ENCODE data around the gene ZNF503.

The ZNF503 gene

GRCh38 chr10:75439811-75440210 is 38.2 kb upstream of the ZNF503 start:
- H3K4me1 ChIP-seq (ENCODE audit: control insufficient read depth, insufficient read depth, low read length) = no peaks in the 10 kb centered on the region
- no peaks in the 10 kb centered on the region for H3K27me3 ChIP-seq (ENCODE audit: control insufficient read depth, insufficient read depth, low read length)
- H3K4me3 ChIP-seq (ENCODE audit: low read length) = no peak overlapping the region
- no peaks in the 10 kb centered on the region for H3K36me3 ChIP-seq (ENCODE audit: control insufficient read depth, insufficient read depth, low read length)
- no peaks in the 10 kb centered on the region for H3K9me3 ChIP-seq (ENCODE audit: control insufficient read depth, low read length)
- no peak overlapping the region for H3K9ac ChIP-seq (ENCODE audit: low read length)

DNA sequence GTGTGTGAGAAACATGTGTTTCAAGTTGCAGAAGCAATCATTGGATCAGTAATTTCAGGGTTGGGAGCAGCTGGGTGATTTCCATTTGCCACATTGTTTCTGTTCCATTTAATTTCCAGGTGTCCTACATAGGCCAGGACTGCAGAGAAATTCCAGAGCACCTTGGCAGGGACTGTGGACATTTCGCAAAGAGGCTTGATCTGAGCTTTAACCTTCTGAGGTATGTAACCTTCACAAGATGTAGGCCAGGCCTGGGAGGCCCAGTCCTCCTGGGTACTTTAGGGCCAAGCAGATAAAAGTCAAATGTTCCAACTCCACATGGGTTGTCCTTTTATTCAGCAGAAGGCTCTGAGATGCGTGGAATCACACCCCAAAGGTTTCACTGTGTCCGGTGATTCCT is 36.7 kb upstream of the ZNF503 start:
- Histone ChIP-seq H3K4me1 (ENCODE audit: control insufficient read depth, insufficient read depth, low read length) (no peaks in the 10 kb centered on the region), H3K9me3 (ENCODE audit: control insufficient read depth, low read length) (no peaks in the 10 kb centered on the region), H3K36me3 (ENCODE audit: control insufficient read depth, insufficient read depth, low read length) (no peaks in the 10 kb centered on the region), H3K9ac (ENCODE audit: low read length) (no peak overlapping the region), H3K4me3 (ENCODE audit: low read length) (no peak overlapping the region), H3K27me3 (ENCODE audit: control insufficient read depth, insufficient read depth, low read length) (no peaks in the 10 kb centered on the region)

DNA sequence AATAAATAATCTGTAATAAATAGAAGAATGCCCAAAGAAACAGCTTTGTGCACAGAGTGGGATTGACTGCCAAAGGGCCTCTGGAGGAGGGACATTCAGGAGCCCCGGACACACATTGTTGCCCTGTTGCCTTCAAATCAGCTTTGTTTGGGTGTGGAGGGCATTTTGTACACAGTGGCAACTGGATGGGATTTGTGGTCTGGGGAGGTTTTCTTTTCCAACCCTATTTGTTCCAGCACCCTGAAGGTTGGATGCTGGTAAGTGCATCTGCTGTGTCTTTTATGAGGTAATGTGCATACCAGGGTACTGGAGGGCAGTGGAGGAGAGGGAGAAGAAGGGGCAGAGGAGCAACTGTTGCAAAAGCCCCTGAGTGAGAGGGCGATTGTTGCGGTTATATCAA is 36.1 kb upstream of the ZNF503 start:
- Histone ChIP-seq H3K4me1 (ENCODE audit: control insufficient read depth, insufficient read depth, low read length) (no peaks in the 10 kb centered on the region), H3K4me3 (ENCODE audit: low read length) (no peak overlapping the region), H3K9me3 (ENCODE audit: control insufficient read depth, low read length) (no peaks in the 10 kb centered on the region), H3K36me3 (ENCODE audit: control insufficient read depth, insufficient read depth, low read length) (no peaks in the 10 kb centered on the region), H3K27me3 (ENCODE audit: control insufficient read depth, insufficient read depth, low read length) (no peaks in the 10 kb centered on the region), H3K9ac (ENCODE audit: low read length) (no peak overlapping the region)

- no peaks in the 10 kb centered on the region for H3K27me3 ChIP-seq (ENCODE audit: control insufficient read depth, insufficient read depth, low read length)
- H3K4me1 ChIP-seq (ENCODE audit: control insufficient read depth, insufficient read depth, low read length) = peaks cover 7% of the 10 kb centered on the region
Observed at GRCh38 chr10:75436896-75437295, 35.3 kb upstream of the ZNF503 start.

GRCh38 chr10:75435291-75435690 is 33.7 kb upstream of the ZNF503 start:
- Histone ChIP-seq H3K9me3 (ENCODE audit: control insufficient read depth, low read length) (no peaks in the 10 kb centered on the region), H3K36me3 (ENCODE audit: control insufficient read depth, insufficient read depth, low read length) (no peaks in the 10 kb centered on the region), H3K4me3 (ENCODE audit: low read length) (no peak overlapping the region), H3K9ac (ENCODE audit: low read length) (no peak overlapping the region), H3K27me3 (ENCODE audit: control insufficient read depth, insufficient read depth, low read length) (no peaks in the 10 kb centered on the region), H3K4me1 (ENCODE audit: control insufficient read depth, insufficient read depth, low read length) (peaks cover 20% of the 10 kb centered on the region)

More at GRCh38 chr10:75436896-75437295, 35.3 kb upstream of the ZNF503 start:
- H3K36me3 ChIP-seq (ENCODE audit: control insufficient read depth, insufficient read depth, low read length) = no peaks in the 10 kb centered on the region
- no peaks in the 10 kb centered on the region for H3K9me3 ChIP-seq (ENCODE audit: control insufficient read depth, low read length)
- no peak overlapping the region for H3K9ac ChIP-seq (ENCODE audit: low read length)
- no peak overlapping the region for H3K4me3 ChIP-seq (ENCODE audit: low read length)

- no peaks in the 10 kb centered on the region for H3K27me3 ChIP-seq (ENCODE audit: control insufficient read depth, insufficient read depth, low read length)
- no peaks in the 10 kb centered on the region for H3K36me3 ChIP-seq (ENCODE audit: control insufficient read depth, insufficient read depth, low read length)
- no peaks in the 10 kb centered on the region for H3K9me3 ChIP-seq (ENCODE audit: control insufficient read depth, low read length)
- H3K9ac ChIP-seq (ENCODE audit: low read length) = no peak overlapping the region
- no peak overlapping the region for H3K4me3 ChIP-seq (ENCODE audit: low read length)
- H3K4me1 ChIP-seq (ENCODE audit: control insufficient read depth, insufficient read depth, low read length) = peaks cover 27% of the 10 kb centered on the region
Observed at GRCh38 chr10:75434291-75434690, 32.7 kb upstream of the ZNF503 start.

DNA sequence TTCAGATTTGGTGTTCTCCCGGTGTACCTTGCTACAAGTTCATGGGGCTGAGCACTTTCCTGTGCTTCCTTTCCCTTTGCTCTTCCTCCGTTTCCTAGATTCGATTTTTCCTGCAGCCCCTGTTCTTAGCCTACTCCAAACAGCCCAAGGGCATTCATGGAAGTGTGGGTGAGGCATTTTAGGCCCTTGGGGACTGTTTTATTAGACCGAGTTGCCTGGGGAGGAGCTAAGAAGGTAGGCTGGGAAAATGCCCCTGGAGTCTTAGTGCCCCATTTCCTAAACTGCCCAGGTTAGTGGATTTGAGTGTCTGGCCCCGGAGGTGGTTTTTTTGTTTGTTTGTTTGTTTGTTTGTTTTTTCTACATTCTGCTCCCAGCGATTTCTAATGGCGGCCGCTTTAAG is 31.7 kb upstream of the ZNF503 start:
- Histone ChIP-seq H3K36me3 (ENCODE audit: control insufficient read depth, insufficient read depth, low read length) (no peaks in the 10 kb centered on the region), H3K4me3 (ENCODE audit: low read length) (no peak overlapping the region), H3K9me3 (ENCODE audit: control insufficient read depth, low read length) (no peaks in the 10 kb centered on the region), H3K4me1 (ENCODE audit: control insufficient read depth, insufficient read depth, low read length) (peaks cover 33% of the 10 kb centered on the region), H3K9ac (ENCODE audit: low read length) (no peak overlapping the region), H3K27me3 (ENCODE audit: control insufficient read depth, insufficient read depth, low read length) (no peaks in the 10 kb centered on the region)

- no peaks in the 10 kb centered on the region for H3K27me3 ChIP-seq (ENCODE audit: control insufficient read depth, insufficient read depth, low read length)
- no peaks in the 10 kb centered on the region for H3K36me3 ChIP-seq (ENCODE audit: control insufficient read depth, insufficient read depth, low read length)
- H3K9ac ChIP-seq (ENCODE audit: low read length) = no peak overlapping the region
- no peak overlapping the region for H3K4me3 ChIP-seq (ENCODE audit: low read length)
- peaks cover 33% of the 10 kb centered on the region for H3K4me1 ChIP-seq (ENCODE audit: control insufficient read depth, insufficient read depth, low read length)
- H3K9me3 ChIP-seq (ENCODE audit: control insufficient read depth, low read length) = no peaks in the 10 kb centered on the region
Observed at GRCh38 chr10:75432763-75433162, 31.2 kb upstream of the ZNF503 start.

GRCh38 chr10:75432176-75432575 is 30.6 kb upstream of the ZNF503 start:
- Histone ChIP-seq H3K9me3 (ENCODE audit: control insufficient read depth, low read length) (no peaks in the 10 kb centered on the region), H3K27me3 (ENCODE audit: control insufficient read depth, insufficient read depth, low read length) (no peaks in the 10 kb centered on the region), H3K36me3 (ENCODE audit: control insufficient read depth, insufficient read depth, low read length) (no peaks in the 10 kb centered on the region), H3K4me3 (ENCODE audit: low read length) (no peak overlapping the region), H3K9ac (ENCODE audit: low read length) (no peak overlapping the region), H3K4me1 (ENCODE audit: control insufficient read depth, insufficient read depth, low read length) (peaks cover 33% of the 10 kb centered on the region)

DNA sequence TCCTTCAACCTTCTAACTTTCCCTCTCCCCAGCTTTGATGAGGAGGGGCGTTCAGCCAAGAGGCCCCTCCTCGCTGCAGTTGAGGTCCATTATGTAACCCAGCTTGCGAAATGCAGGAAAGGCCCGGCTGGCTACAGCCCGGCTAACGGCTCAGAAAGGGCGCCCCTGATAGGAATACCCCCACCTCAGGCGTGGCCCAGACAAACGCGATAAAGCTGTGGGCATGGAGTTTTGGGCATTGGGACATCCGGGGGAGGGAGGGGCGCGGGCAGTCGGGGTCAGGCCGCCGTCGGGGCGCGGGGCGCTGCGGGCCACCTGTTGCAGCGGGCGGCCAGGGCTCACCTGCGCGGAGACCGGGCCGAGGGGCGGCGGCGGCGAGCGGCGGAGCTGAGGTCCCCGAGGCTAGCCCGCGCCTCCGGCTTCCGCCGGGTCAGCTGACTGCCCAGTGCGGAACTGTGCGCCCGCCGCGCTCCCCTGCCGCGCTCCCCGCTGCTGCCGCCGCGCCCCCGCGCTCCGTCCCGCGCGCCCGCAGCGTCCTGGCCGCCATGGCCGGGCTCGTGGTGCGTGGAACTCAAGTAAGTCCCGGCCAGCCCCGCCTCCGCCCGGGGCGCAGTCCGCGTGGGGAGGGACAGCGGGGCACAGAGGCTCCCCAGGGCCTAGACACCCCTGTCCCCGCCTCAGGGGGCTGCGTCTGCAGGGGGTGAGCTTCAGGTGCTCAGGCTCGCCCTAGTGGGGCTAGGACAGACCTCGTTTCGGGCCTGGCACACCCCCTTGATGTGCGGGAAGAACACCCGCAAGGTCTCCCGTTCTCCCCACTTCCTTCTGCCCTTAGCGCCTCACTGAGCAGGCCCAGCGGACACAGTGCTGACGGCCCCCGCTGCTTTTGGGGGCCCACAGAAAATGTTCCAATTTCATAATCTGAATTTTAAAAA is 29.9 kb upstream of the ZNF503 start, which contains the start of gene LRMDA:
TSS of gene LRMDA (plus strand) at position 445 of the 932 bp plus-strand sequence.
- Histone ChIP-seq H3K4me1 (ENCODE audit: control insufficient read depth, insufficient read depth, low read length) (peaks cover 33% of the 10 kb centered on the region), H3K4me3 (ENCODE audit: low read length) (no peak within 1 kb of the TSS), H3K9me3 (ENCODE audit: control insufficient read depth, low read length) (no peaks in the 10 kb centered on the region), H3K36me3 (ENCODE audit: control insufficient read depth, insufficient read depth, low read length) (no peaks in the 10 kb centered on the region), H3K27me3 (ENCODE audit: control insufficient read depth, insufficient read depth, low read length) (no peaks in the 10 kb centered on the region), H3K9ac (ENCODE audit: low read length) (peak within 1 kb of the TSS; percentile 69)

GRCh38 chr10:75430000-75430763 is 28.6 kb upstream of the ZNF503 start:
- no peaks in the 10 kb centered on the region for H3K36me3 ChIP-seq (ENCODE audit: control insufficient read depth, insufficient read depth, low read length)
- no peaks in the 10 kb centered on the region for H3K9me3 ChIP-seq (ENCODE audit: control insufficient read depth, low read length)
- no peaks in the 10 kb centered on the region for H3K27me3 ChIP-seq (ENCODE audit: control insufficient read depth, insufficient read depth, low read length)
- H3K4me1 ChIP-seq (ENCODE audit: control insufficient read depth, insufficient read depth, low read length) = peaks cover 33% of the 10 kb centered on the region
- H3K4me3 ChIP-seq (ENCODE audit: low read length) = no peak overlapping the region
- H3K9ac ChIP-seq (ENCODE audit: low read length) = no peak overlapping the region

GRCh38 chr10:75429159-75429827 is 27.7 kb upstream of the ZNF503 start:
- H3K4me1 ChIP-seq (ENCODE audit: control insufficient read depth, insufficient read depth, low read length) = peaks cover 33% of the 10 kb centered on the region
- H3K36me3 ChIP-seq (ENCODE audit: control insufficient read depth, insufficient read depth, low read length) = no peaks in the 10 kb centered on the region
- no peak overlapping the region for H3K9ac ChIP-seq (ENCODE audit: low read length)
- no peak overlapping the region for H3K4me3 ChIP-seq (ENCODE audit: low read length)
- H3K9me3 ChIP-seq (ENCODE audit: control insufficient read depth, low read length) = no peaks in the 10 kb centered on the region
- H3K27me3 ChIP-seq (ENCODE audit: control insufficient read depth, insufficient read depth, low read length) = no peaks in the 10 kb centered on the region

All from mucosa of stomach (tissue), 1 donor.